ENCODE results near the gene PRTFDC1.

DNA sequence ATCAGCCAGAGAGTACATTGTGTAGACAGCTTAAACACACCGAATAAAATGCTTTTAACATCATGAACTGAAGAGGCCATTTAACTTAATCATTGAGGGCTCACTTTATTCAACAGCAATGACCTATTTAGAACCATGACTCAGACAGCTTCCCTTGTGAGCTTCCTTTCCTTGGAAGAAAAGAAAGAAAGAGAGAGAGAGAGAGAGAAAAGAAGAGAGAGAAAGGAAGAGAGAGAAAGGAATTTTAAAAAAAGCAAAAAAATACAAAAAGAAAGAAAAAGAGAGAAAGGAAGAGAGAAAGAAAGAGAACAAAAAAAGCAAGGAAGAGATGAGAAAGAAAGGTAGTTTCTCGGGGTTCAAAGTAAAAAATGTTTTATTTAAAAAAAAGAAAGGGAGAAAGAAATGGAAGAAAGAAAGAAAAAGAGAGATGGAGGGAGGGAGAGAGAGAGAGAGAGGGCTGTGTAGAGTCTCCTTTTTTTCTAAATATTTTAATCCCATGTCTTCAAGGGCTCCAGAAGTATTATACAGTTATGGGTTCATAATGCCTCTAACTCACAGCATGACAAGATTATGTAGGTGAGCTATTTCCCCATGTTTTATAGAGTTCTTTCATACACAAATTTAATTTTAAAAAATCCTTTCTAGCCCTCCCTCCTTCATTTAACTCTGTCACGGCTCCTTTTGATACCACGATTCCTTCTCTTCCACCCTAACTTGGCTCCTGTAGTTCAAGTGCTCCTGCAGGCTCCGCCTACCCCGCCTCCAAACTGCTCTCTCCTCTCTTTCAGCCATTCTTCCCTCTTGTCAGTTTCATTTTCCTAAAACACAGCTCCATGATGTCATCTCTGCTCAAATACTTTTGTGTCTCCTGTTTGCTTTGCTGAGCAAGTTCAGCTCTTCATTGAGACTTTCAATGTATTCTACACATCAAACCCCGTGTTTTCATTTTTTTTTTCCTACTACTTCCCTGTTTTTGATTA is 85.5 kb downstream of the PRTFDC1 start:
- TF ChIP-seq, protein P1, sequence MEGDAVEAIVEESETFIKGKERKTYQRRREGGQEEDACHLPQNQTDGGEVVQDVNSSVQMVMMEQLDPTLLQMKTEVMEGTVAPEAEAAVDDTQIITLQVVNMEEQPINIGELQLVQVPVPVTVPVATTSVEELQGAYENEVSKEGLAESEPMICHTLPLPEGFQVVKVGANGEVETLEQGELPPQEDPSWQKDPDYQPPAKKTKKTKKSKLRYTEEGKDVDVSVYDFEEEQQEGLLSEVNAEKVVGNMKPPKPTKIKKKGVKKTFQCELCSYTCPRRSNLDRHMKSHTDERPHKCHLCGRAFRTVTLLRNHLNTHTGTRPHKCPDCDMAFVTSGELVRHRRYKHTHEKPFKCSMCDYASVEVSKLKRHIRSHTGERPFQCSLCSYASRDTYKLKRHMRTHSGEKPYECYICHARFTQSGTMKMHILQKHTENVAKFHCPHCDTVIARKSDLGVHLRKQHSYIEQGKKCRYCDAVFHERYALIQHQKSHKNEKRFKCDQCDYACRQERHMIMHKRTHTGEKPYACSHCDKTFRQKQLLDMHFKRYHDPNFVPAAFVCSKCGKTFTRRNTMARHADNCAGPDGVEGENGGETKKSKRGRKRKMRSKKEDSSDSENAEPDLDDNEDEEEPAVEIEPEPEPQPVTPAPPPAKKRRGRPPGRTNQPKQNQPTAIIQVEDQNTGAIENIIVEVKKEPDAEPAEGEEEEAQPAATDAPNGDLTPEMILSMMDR (optimal IDR thresholded peaks at IDR 0.05 in 1 of 3, IDR thresholded peaks at IDR 0.05 in 1 of 3, conservative IDR thresholded peaks at IDR 0.05 in 1 of 3; ENCODE audit: extremely low read depth in 1 of 3, insufficient read depth in 2 of 3, low read length in 3 of 3) = no peak
- no peak for TF ChIP-seq EZH2 (IDR thresholded peaks at IDR 0.05; ENCODE audit: low read length)
